ENCODE measurements around the gene PPP1CB.
A peak's percentile ranks its signal among the peaks of the same experiment; 100 is the strongest.
"Not testable (repeated sequence)": the region's sequence is repeated elsewhere in the genome, so short reads cannot be mapped to it uniquely, and the experiment has no call there.

Gene PPP1CB

DNA sequence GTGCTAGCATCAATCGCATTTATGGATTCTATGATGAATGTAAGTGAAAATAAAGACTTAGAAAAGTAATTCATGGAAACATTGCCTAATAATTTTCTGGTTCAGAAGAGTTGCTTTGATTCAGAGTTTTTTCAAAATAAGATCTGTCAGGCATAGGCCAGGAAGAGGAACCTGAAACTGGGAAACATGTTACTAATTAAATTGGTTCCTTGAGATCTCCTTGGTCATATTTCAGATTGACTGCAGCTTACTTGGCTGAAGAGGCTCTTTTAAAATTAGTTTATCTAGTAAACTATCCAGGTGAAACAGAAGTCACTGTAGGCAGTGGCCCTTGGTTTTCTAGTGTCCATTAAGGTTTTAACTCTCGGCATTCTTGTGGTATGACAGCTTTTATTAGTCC lies 27.4 kb downstream of the PPP1CB start:
- no peak for DNase-seq (ENCODE audit: low spot score)
- CTCF ChIA-PET, result no interaction called here
- TF ChIP-seq, protein P1, sequence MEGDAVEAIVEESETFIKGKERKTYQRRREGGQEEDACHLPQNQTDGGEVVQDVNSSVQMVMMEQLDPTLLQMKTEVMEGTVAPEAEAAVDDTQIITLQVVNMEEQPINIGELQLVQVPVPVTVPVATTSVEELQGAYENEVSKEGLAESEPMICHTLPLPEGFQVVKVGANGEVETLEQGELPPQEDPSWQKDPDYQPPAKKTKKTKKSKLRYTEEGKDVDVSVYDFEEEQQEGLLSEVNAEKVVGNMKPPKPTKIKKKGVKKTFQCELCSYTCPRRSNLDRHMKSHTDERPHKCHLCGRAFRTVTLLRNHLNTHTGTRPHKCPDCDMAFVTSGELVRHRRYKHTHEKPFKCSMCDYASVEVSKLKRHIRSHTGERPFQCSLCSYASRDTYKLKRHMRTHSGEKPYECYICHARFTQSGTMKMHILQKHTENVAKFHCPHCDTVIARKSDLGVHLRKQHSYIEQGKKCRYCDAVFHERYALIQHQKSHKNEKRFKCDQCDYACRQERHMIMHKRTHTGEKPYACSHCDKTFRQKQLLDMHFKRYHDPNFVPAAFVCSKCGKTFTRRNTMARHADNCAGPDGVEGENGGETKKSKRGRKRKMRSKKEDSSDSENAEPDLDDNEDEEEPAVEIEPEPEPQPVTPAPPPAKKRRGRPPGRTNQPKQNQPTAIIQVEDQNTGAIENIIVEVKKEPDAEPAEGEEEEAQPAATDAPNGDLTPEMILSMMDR (conservative IDR thresholded peaks at IDR 0.05; ENCODE audit: low read depth), result no peak
- POLR2A ChIA-PET (ENCODE audit: low non-redundant PET), result no interaction called here
- no peak overlapping the region for H3K27ac ChIP-seq

DNA sequence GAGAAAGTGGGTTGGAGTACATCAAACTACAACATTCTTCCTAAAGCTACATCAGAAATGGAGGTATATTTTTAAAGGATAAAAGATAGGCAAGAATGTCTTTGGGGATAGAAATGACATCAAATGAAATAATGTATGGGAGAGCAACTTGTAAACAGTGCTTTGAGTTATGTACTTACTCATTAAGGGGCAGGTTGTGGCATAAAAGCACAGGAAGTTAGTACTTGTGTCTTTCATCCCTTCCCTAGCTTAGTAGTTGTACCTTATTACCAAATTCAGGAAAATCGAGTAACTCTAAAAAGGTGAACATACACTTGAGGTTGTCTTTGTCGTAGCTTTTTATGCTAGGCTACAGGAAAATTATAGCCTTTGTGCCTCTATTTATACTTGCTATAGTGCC lies 28.9 kb downstream of the PPP1CB start:
- POLR2A ChIA-PET (ENCODE audit: low non-redundant PET), result no interaction called here
- TF ChIP-seq, protein P1 (conservative IDR thresholded peaks at IDR 0.05; ENCODE audit: low read depth), result no peak
- no peak overlapping the region for H3K27ac ChIP-seq
- no peak for DNase-seq (ENCODE audit: low spot score)
- CTCF ChIA-PET, result no interaction called here

DNA sequence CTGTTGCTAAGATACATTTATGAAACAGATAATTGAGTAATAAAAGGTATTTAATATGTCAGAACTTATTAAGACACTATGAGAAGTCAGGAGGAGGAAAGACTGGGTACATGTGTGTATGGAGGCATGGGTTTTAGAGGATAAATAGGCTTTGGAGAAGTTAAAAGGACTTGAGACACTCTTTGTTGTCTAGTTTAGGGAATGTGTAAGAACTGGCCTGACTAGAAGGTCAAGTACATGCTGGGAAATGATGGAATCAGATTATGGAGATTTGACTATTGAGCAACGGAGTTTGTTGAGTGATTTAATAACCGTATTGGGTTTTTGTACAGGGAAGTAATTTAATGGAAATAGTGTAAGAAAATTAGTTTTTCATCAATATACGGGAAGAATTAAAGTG lies 30.8 kb downstream of the PPP1CB start:
- DNase-seq (ENCODE audit: low spot score), result no peak
- no peak overlapping the region for H3K27ac ChIP-seq
- ChIA-PET POLR2A (ENCODE audit: low non-redundant PET) (no interaction called here), CTCF (no interaction called here)
- TF ChIP-seq, protein P1 (conservative IDR thresholded peaks at IDR 0.05; ENCODE audit: low read depth), result no peak

DNA sequence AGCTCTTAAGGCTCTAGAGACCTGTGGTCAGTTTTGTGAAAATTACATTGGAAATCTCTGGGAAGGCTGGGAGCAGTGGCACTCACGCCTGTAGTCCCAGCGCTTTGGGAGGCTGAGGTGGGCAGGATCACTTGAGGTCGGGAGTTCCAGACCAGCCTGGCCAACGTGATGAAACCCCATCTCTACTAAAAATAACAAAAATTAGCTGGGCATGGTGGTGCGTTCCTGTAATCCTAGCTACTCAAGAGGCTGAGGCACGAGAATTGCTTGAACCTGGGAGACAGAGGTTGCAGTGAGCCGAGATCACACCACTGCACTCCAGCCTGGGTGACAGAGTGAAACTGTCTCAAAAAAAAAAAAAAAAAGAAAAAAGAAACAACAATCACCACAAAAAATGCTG lies 32.9 kb downstream of the PPP1CB start:
- DNase-seq (ENCODE audit: low spot score); POLR2A ChIA-PET (ENCODE audit: low non-redundant PET); H3K27ac ChIP-seq: not testable (repeated sequence)
- CTCF ChIA-PET, result interaction anchor here (0.6 to 0.8 kb wide), 3 partner anchors 97 to 704 kb away, joined by 3 to 4 read pairs (median 4); no protein-coding TSS in a partner anchor

DNA sequence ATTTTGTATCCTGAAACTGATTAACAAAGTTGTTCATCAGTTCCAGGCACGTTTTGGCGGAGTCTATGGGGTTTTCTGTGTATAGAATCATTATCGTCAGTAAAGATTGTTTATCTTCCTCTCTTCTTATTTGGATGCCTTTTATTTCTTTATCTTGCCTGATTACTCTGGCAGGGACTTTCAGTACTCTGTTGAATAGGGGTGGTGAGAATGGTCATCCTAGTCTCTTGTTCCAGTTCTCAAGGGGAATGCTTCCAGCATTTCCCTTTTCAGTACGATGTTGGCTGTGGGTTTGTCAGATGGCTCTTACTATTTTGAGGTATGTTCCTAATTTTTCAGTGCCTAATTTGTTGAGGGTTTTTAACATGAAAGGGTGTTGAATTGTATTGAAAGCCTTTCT lies 45.0 kb downstream of the PPP1CB start:
- CTCF ChIA-PET, result interaction anchor here (0.5 kb wide), 1 partner anchor 16 kb away, joined by 3 read pairs; no protein-coding TSS in a partner anchor

DNA sequence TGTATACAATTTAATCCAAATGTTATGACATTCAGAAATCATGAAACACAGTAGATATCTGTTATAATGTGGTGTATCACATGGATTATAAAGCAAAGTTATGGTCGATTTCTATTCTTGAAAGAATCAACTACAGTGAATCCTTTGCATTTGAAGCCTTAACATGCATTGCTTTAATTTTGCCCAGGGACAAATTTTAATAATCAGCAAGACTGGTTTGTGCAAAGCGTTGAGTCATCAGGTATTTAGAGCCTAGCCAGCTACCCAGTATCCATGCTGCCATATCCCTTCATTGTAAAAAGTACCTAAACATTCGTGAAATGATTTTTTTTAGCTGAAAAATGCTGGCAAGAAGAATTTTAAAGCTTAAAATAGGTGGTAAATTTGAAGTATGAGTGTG lies 50.1 kb downstream of the PPP1CB start:
- POLR2A ChIA-PET (ENCODE audit: low non-redundant PET), result no interaction called here
- no peak overlapping the region for H3K27ac ChIP-seq
- CTCF ChIA-PET, result no interaction called here
- TF ChIP-seq, protein P1 (conservative IDR thresholded peaks at IDR 0.05; ENCODE audit: low read depth), result no peak
- DNase-seq (ENCODE audit: low spot score), result peak; percentile 60

More for the DNA sequence above, 45.0 kb downstream of the PPP1CB start:
- POLR2A ChIA-PET (ENCODE audit: low non-redundant PET), result no interaction called here
- TF ChIP-seq, protein P1 (conservative IDR thresholded peaks at IDR 0.05; ENCODE audit: low read depth), result no peak
- no peak for DNase-seq (ENCODE audit: low spot score)
- H3K27ac ChIP-seq, result no peak overlapping the region

DNA sequence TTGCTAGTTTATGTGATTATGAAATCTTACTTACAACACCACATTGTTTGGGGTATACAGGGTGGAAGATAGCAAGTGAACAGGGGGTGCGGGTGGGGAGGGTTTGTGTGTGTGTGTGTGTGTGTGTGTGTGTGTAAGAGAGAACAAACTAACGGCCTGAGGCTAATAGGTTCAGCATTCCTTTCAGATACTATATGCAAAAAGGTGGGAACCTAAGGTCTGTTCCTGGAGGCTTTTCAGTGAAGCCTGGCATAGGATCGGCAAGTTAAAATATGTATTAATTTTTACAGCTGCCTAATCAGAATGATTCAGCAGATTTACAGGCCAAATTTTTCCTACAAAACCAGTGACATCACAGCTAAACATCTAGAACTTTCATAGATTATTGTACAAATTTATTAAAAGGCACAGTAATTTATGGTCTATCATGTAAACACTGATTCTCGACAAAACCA lies 51.4 kb downstream of the PPP1CB start:
- DNase-seq (ENCODE audit: low spot score), result no peak
- POLR2A ChIA-PET (ENCODE audit: low non-redundant PET), result no interaction called here

More for the DNA sequence above, 51.4 kb downstream of the PPP1CB start:
- H3K27ac ChIP-seq, result peak overlapping the region; percentile 47; the same call in 1 of the 2 replicates
- CTCF ChIA-PET, result no interaction called here
- TF ChIP-seq, protein P1 (conservative IDR thresholded peaks at IDR 0.05; ENCODE audit: low read depth), result no peak
